Keratinocyte (primary cell): ENCODE results near the gene NDUFAF5. TPM values are rescaled to one million over a fixed set of nuclear protein-coding genes. Genes with fewer than 3 reads are reported as not detected.

Experiments
- DNase-seq: peaks from one replicate; pipeline ENCODE4 v3.0.0-alpha.2; 2011; ENCODE audit warnings: low read depth, missing footprints, low spot score
- FAIRE-seq: peaks from 2 replicates; lab custom pipeline; 2011; peaks lifted over from hg19 to GRCh38; lab: Jason Lieb, UNC
- H2AFZ ChIP-seq: 2 replicates; pipeline ENCODE4 v1.6.0; 2012; ENCODE audit warnings: low read length, control low read depth, inconsistent platforms; ENCODE audit not compliant: control insufficient read depth
- H3K27ac ChIP-seq: 2 replicates; pipeline ENCODE4 v1.5.1; 2011; ENCODE audit warnings: low read length; ENCODE audit not compliant: control insufficient read depth, insufficient read depth
- H3K27me3 ChIP-seq: 3 replicates; pipeline ENCODE4 v1.6.0; 2011; ENCODE audit warnings: low read length; ENCODE audit not compliant: control insufficient read depth, insufficient read depth; ENCODE audit errors: extremely low read depth
- H3K36me3 ChIP-seq, 2 experiments: 2 replicates in 1 of 2; 3 replicates in 1 of 2; pipeline ENCODE4 v1.5.1; 2011; ENCODE audit warnings: low read length in 2 of 2, mild to moderate bottlenecking in 1 of 2; ENCODE audit not compliant: control insufficient read depth in 2 of 2, insufficient read depth in 2 of 2; ENCODE audit errors: extremely low read depth in 1 of 2
- H3K4me1 ChIP-seq: 3 replicates; pipeline ENCODE4 v1.5.1; 2011; ENCODE audit warnings: low read length; ENCODE audit not compliant: control insufficient read depth, insufficient read depth; ENCODE audit errors: extremely low read depth
- H3K4me2 ChIP-seq: 3 replicates; pipeline ENCODE4 v1.6.0; 2011; ENCODE audit warnings: low read depth, low read length; ENCODE audit not compliant: control insufficient read depth, insufficient read depth; ENCODE audit errors: extremely low read depth
- H3K4me3 ChIP-seq, 3 experiments: fragments of 200-600 bp in 1 of 3; sonication (generic) in 1 of 3; 2 replicates in 2 of 3; 3 replicates in 1 of 3; pipeline ENCODE4 v1.5.1; 2011 to 2016; ENCODE audit warnings: low read length in 3 of 3, mild to moderate bottlenecking in 3 of 3, control low read depth in 2 of 3, inconsistent platforms in 1 of 3, low read depth in 1 of 3, mixed read lengths in 1 of 3, mixed run types in 1 of 3, moderate library complexity in 1 of 3; ENCODE audit not compliant: control insufficient read depth in 2 of 3, insufficient read depth in 2 of 3; ENCODE audit errors: extremely low read depth in 1 of 3
- H3K79me2 ChIP-seq: 2 replicates; pipeline ENCODE4 v1.6.0; 2012; ENCODE audit warnings: low read length; ENCODE audit not compliant: control insufficient read depth, insufficient read depth
- H3K9ac ChIP-seq: 3 replicates; pipeline ENCODE4 v1.6.0; 2011; ENCODE audit warnings: low read length; ENCODE audit not compliant: control insufficient read depth, insufficient read depth; ENCODE audit errors: extremely low read depth
- H3K9me1 ChIP-seq: 3 replicates; pipeline ENCODE4 v1.6.0; 2011; ENCODE audit warnings: low read length; ENCODE audit not compliant: control insufficient read depth, insufficient read depth; ENCODE audit errors: extremely low read depth
- H3K9me3 ChIP-seq: 2 replicates; pipeline ENCODE4 v1.5.1; 2012; ENCODE audit warnings: low read depth, low read length; ENCODE audit not compliant: control insufficient read depth
- H4K20me1 ChIP-seq: 3 replicates; pipeline ENCODE4 v1.6.0; 2011; ENCODE audit warnings: low read length; ENCODE audit not compliant: control insufficient read depth, insufficient read depth; ENCODE audit errors: extremely low read depth
- EZH2 ChIP-seq: IDR thresholded peaks from one replicate; pipeline ENCODE4 v1.6.1; 2012; ENCODE audit warnings: inconsistent platforms, mild to moderate bottlenecking, low read length, moderate library complexity
- dilution Hi-C: fragments of 300-500 bp; cut with MboI; formaldehyde crosslinking; loops from one replicate; pipeline ENCODE4 v1.7.0; 2020; ENCODE audit warnings: low sequenced_read_pairs; ENCODE audit not compliant: extremely low pct_ligation_motif_present
- polyA plus RNA-seq, 5 experiments: library from polyadenylated mRNA; depleted of rRNA in 3 of 5; stranded (reverse) in 3 of 5; stranded (forward) in 1 of 5; unstranded in 1 of 5; fragments of >200 nt; gene quantifications; 1 replicate in 1 of 5; 2 replicates in 3 of 5; 3 replicates in 1 of 5; pipeline versions ENCODE4 v1.2.1 to v1.2.3, GENCODE V29; 2011 to 2012; ENCODE audit warnings: missing spikeins in 2 of 5, low read depth in 1 of 5, low replicate concordance in 1 of 5
- TF ChIP-seq, protein P1 (sequence below), 3 experiments: IDR thresholded peaks in 1 of 3; conservative IDR thresholded peaks in 1 of 3; optimal IDR thresholded peaks in 1 of 3; 2 replicates in 2 of 3; 3 replicates in 1 of 3; pipeline versions ENCODE3 to v1.5.1; 2011; ENCODE audit warnings: low read length in 3 of 3, mild to moderate bottlenecking in 3 of 3, moderate library complexity in 2 of 3, control low read depth in 1 of 3, inconsistent platforms in 1 of 3; ENCODE audit not compliant: insufficient read depth in 2 of 3; ENCODE audit errors: extremely low read depth in 1 of 3

NDUFAF5 gene
- polyA plus RNA-seq, 1 donor (not counting 4 experiments of a cell fraction or from before 2014, with no cell fraction given) = 26.4 TPM

DNA sequence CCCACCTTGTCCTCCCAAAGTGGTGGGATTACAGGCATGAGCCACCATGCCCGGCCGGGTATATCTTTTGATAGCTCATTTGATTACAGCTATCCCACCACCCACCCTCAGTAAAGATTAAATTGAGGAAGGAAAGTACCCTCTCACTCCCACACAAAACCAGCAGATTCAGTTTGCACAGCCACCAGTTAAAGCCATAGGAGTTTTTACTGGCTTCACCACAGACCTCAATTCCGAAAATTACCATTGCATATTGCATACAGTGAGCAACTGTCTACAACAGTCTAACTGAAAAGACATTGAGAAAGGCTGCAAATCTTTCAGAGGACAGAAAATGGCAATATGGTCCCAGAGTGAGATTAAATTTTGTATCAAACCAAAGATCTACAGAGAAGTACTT is 35.0 kb upstream of the NDUFAF5 start:
- dilution Hi-C loops = no loop called here
- no peak overlapping the region for H3K9ac ChIP-seq
- no peaks in the 10 kb centered on the region for H3K79me2 ChIP-seq
- H3K4me1 ChIP-seq = no peaks in the 10 kb centered on the region
- H3K4me3 ChIP-seq = no peak overlapping the region
- H4K20me1 ChIP-seq = no peaks in the 10 kb centered on the region
- H3K27me3 ChIP-seq = no peaks in the 10 kb centered on the region
- H3K9me1 ChIP-seq = no peaks in the 10 kb centered on the region
- H3K36me3 ChIP-seq = peaks cover 2 to 15% of the 10 kb centered on the region in 2 experiments
- no peak overlapping the region for H2AFZ ChIP-seq
- DNase-seq (no peak), FAIRE-seq (no peak)
- TF ChIP-seq EZH2 = no peak
- TF ChIP-seq, protein P1, sequence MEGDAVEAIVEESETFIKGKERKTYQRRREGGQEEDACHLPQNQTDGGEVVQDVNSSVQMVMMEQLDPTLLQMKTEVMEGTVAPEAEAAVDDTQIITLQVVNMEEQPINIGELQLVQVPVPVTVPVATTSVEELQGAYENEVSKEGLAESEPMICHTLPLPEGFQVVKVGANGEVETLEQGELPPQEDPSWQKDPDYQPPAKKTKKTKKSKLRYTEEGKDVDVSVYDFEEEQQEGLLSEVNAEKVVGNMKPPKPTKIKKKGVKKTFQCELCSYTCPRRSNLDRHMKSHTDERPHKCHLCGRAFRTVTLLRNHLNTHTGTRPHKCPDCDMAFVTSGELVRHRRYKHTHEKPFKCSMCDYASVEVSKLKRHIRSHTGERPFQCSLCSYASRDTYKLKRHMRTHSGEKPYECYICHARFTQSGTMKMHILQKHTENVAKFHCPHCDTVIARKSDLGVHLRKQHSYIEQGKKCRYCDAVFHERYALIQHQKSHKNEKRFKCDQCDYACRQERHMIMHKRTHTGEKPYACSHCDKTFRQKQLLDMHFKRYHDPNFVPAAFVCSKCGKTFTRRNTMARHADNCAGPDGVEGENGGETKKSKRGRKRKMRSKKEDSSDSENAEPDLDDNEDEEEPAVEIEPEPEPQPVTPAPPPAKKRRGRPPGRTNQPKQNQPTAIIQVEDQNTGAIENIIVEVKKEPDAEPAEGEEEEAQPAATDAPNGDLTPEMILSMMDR (optimal IDR thresholded peaks at IDR 0.05 in 1 of 3, IDR thresholded peaks at IDR 0.05 in 1 of 3, conservative IDR thresholded peaks at IDR 0.05 in 1 of 3; ENCODE audit: extremely low read depth in 1 of 3, insufficient read depth in 2 of 3, low read length in 3 of 3) = no peak
- H3K27ac ChIP-seq = no peak overlapping the region
- no peak overlapping the region for H3K4me2 ChIP-seq
- no peaks in the 10 kb centered on the region for H3K9me3 ChIP-seq

DNA sequence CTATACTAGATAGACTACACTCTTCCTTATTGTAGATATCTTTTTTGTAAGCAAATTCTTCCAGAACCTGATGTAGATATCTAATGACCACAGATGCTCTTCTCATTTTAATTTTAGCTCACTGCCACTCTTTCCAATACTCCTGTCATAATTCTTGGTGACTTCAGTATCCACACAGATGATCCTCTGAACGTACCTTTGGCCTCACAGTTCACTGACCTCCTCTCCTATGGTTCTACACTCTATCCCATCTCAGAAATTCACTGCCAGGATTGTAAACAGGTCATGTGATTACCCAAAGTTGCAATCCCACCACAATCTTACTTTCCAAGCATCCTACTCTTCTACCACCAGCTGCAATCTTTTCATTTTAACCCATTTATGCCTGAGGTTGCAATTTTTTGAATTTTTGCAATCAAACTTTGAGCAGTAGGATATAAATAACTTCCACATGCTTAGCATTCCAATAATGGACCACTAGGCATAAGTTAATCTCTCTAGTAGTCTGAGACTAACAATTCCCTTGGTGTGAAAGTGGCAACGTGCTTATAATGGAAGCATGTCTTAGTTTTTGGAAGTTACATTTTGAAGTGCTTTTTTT is 31.3 kb upstream of the NDUFAF5 start:
- Histone ChIP-seq H3K9me3 (no peaks in the 10 kb centered on the region), H3K4me1 (peaks cover 11% of the 10 kb centered on the region), H3K36me3 (peaks cover 0 to 12% of the 10 kb centered on the region in 2 experiments), H3K27ac (no peak overlapping the region), H3K27me3 (no peaks in the 10 kb centered on the region), H3K9me1 (no peaks in the 10 kb centered on the region), H4K20me1 (no peaks in the 10 kb centered on the region), H3K9ac (no peak overlapping the region), H2AFZ (no peak overlapping the region), H3K4me2 (no peak overlapping the region), H3K79me2 (no peaks in the 10 kb centered on the region), H3K4me3 (no peak overlapping the region)
- DNase-seq = no peak
- TF ChIP-seq, protein P1 (optimal IDR thresholded peaks at IDR 0.05 in 1 of 3, IDR thresholded peaks at IDR 0.05 in 1 of 3, conservative IDR thresholded peaks at IDR 0.05 in 1 of 3; ENCODE audit: extremely low read depth in 1 of 3, insufficient read depth in 2 of 3, low read length in 3 of 3) = no peak
- TF ChIP-seq EZH2 = no peak
- dilution Hi-C loops = no loop called here
- no peak for FAIRE-seq
